ENCODE measurements around the gene CTBP2.
"Not testable (repeated sequence)": the region's sequence is repeated elsewhere in the genome, so short reads cannot be mapped to it uniquely, and the experiment has no call there.

CTBP2 gene

GRCh38 chr10:125082881-125083575 is 77.3 kb downstream of the CTBP2 start:
- DNase-seq = no peak

DNA sequence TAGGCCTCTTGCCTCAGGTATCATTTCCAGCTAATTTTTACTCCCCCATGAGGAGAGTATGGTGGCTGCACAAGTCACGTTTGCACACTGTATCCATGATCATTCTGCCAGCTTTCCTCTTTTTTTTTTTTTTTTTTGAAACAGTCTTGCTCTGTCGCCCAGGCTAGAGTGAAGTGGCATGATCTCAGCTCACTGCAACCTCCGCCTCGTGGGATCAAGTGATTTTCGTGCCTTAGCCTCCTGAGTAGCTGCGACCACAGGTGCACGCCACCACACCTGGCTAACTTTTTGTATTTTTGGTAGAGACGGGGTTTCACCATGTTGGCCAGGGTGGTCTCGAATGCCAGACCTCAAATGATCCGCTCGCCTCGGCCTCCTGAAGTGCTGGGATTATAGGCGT is 77.9 kb downstream of the CTBP2 start:
- not testable (repeated sequence) for DNase-seq

DNA sequence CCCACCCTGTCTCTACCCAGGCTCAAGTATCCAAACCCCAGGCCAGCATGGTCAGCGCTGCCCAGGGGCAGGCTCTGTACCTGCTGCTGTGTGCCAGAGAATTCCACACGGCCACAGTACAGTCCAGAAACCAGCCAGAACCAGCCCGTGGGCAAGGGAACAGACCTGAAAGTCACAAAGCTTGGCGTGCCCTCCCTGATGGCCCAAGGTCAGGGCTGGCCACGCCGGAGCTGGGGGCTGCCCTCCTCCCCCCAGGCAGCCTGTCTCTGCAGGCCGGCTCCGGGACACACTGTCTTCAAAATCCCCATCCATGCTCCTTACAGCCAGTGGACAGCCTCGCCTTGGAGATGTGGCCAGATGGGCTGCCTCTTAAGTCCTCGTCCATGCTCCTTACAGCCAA is 78.4 kb downstream of the CTBP2 start:
- DNase-seq = no peak

- no peak for DNase-seq
Measured at GRCh38 chr10:125080984-125081383, 79.4 kb downstream of the CTBP2 start.

GRCh38 chr10:125080296-125080695 is 80.1 kb downstream of the CTBP2 start:
- DNase-seq = no peak

DNA sequence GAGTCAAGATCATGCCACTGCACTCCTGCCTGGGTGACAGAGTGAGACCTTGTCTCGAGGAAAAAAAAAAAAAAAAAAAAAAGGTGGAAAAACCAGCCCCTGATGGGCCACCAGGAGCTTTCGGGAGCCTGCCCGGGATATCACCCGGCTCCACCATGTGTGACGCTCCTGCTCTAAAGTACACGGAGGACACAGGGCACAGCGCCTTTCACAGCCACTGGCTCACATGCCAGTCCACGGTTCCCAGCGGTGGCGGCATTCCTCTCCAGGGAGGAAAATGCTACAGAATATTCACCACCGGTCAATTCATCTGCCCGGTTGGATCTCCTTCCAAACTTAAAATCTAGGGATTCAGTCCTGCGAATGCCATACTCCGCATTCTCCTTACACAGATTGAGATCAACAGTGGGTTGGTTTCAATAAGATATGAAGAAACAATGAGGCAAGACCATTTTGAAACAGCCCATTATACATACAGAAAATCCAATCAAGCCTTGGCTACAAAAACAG is 81.2 kb downstream of the CTBP2 start:
- DNase-seq = no peak

GRCh38 chr10:125076891-125077541 is 83.3 kb downstream of the CTBP2 start:
- DNase-seq = no peak

- DNase-seq = no peak
Measured at GRCh38 chr10:125076121-125076825, 84.1 kb downstream of the CTBP2 start.

- DNase-seq = no peak
Measured at GRCh38 chr10:125073996-125074395, 86.4 kb downstream of the CTBP2 start.

DNA sequence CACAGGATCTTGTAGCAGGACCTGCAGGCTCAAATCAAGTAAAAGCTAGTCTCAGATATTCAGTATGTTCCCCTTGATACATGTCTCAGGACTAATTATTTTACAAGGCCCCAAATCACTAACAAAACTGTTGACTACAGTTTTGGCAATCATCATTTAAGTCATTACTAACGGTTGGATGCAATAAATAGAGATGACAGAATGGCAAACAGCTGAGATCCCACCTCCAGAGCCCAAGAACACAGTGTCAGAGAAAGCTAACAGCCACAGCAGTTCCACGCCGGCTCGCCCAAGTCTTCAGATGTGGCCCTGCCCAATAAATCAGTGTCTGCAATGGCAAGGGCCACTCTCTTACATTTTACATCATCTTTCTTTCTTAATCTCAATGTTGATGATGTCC is 87.6 kb downstream of the CTBP2 start:
- DNase-seq = no peak

DNA sequence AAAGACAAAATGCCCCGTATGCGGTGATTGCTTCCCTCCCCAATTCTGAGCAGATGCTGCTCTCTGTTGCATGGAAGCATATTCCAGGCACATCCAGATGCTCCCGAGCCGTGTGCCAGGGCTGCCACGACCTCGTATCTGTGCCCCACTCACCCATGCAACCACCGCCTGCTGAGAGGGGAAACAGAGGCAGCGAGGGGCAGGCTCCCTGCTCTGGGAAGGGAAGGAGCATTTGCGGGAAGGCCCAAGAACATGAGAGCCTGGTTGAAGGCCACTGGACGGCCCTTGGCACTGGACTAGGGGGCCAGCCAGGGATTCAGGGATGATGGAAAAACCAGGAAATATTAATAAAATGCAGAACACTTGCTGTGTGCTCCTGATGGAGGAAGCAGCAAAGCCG is 89.4 kb downstream of the CTBP2 start:
- DNase-seq = no peak

DNA sequence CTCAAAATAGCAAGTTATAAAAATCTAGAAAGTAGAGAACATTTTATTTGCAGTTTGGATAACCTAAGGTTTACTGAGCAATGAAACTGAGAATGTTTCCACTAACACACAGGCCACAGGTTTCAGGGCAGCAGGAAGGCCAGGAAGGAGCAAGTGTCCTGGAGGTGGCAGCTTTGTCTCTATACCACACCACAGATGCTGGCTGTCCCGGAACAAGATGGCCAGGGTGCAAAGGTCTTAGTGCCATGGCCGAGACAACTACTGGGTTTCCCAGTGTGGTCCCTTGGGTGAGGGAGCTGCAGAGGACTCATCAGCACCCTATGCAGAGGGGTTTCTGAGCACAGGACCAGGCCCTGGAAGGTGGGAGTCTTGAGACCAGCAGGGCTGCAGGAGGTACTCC is 92.0 kb downstream of the CTBP2 start:
- DNase-seq = no peak

- DNase-seq = no peak
Measured at GRCh38 chr10:125067764-125068163, 92.6 kb downstream of the CTBP2 start.

DNA sequence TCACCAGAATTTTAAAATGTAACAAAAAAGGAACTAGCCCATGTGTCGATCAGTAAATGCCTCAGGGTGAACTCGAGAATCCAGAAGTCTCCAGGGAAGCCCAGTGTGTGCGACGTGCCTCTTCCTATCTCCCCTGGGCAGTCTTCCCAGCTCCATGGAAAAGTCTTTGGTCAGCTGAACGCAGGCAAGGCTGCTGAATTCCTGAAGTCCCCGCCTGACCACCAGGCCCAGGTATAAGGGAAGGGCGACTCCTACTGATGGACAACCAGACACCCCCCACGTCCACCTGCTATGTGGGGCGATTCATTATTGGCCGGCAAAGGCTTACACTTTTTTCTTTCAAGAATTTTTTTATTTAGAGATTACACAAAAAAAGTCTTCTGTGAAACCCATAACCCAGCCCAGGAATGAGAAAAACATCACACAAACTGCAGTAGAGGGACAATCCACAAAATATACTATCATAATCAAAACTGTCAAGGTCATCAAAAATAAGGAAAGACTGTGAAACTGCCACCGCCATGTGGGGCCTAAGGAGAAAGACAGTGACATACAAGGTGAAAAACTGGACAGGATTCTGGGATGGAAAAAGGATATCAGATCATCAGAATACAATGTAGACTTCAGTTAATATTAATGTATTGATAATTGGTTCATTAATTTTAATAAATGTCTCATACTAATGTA is 93.5 kb downstream of the CTBP2 start:
- DNase-seq = no peak

DNA sequence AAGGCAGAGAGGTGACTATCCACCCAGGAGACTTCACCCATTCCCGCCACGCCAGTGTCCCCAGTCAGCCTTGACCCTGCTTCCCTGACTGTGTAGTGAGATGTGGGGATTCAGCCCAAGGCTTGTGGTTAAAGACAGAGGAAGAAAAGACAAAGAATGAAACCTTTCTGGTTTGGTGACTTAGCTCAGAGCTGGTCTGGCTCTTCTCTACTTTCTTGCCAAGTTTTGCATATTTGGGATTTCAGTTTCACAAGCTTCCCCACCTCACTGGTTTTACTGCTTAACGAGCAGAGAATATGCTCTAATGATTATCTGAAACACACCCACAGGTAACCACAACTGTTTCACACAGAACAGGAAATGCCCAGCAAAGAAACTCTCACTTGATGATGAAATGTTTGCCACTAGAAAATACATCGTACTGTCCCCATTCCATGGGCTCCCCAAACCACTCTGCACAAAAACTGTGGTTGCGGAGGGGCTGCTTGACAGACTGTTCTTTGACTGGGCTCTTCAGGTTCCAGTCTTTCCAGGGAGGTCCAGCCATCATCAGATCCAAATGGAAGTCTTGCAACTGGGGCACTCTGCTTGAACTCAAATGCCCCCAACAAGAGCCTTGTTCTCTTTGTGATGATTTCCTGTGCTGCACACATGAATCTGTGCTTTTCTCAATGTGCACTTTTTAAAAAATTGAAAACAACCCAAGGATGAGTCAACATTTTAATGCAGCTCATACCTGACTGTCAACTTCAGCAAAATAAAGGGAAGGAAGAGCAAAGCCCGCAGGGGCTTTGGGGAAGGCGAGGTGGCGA is 95.5 kb downstream of the CTBP2 start:
- no peak for DNase-seq

GRCh38 chr10:125063256-125063925 is 97.0 kb downstream of the CTBP2 start:
- DNase-seq = no peak

- DNase-seq = no peak
Measured at GRCh38 chr10:125062914-125063230, 97.5 kb downstream of the CTBP2 start.

DNA sequence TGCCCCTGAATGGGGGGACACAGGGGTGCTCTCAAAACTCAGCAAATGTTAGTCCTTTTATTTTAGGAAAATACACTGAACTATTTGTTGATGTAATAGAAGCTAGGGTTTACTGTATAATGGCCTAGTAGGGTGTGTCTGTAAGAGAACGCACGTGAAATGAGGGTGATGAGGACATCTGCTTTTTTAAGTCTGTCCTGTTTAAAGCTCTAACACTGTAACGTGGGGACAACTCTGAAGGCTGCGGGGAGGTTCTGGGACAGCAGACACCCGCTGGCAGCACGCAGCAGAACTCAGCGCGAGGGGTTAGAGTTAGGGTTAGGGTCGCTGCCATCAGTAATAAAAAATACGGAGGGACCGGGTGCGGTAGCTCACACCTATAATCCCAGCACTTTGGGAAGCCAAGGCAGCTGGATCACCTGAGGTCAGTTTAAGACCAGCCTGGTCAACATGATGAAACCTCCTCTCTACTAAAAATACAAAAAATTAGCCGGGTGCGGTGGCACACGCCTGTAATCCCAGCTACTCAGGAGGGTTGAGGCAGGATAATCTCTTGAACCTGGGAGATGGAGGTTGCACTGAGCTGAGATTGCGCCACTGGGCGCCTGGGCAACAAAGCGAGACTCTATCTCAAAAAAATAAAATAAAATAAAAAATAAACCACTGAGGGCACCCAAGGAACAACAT is 98.0 kb downstream of the CTBP2 start:
- DNase-seq = no peak

DNA sequence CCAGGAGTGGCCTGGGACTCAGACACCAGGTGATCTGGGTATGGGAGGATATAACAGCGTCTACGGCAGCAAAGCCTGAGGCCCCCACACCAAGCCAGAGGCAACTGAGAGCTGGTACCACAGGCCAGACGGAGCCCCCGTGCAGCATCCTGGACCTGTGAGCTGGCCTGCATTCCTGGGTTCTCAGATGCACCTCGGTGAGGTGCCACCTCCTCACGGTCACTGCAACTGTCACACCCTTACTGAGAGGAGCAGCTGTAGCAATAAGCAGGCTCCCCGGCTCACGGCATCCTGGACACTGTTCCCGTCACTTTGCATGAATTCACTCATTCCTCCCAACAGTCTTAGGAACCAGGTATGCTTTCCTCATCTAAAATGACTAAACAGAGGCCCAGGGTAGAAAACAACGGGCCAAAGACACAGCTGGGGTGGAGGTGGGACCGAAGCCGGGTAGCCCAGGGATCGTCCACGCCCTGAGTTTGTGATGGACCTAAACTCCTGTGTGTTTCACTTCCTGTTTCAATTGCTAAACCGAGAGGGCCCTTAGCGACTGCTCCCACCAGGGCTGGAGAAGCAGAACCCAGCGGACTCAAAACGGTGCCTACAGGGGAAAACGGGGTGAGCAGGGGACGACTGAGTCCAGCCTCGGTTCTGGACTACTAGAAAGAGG is 98.7 kb downstream of the CTBP2 start:
- no peak for DNase-seq

- DNase-seq = peak; percentile 6
Measured at GRCh38 chr10:125060826-125061556, 99.4 kb downstream of the CTBP2 start.
